Measurements from ENCODE around the gene EHBP1L1. TPM values are rescaled to one million over a fixed set of nuclear protein-coding genes. Genes with fewer than 3 reads are reported as not detected.

The EHBP1L1 gene
- polyA plus RNA-seq, 2 of the 4 experiments (the other 2 are of a cell fraction) = 11.6 to 43.8 TPM

- 88% methylated on average over 32 of the region's 60 CpGs for WGBS (ENCODE audit: missing lambda C conversion rate)
- CTCF ChIA-PET = interaction anchor here (0.9 to 15.3 kb wide), 19 partner anchors 9 to 152 kb away, joined by 3 to 393 read pairs (median 11); partner anchors contain the start of genes EHBP1L1, FAM89B, KCNK7 and LTBP3
- peak overlapping the region; percentile 73 for H3K4me2 ChIP-seq
- H3K4me3 ChIP-seq = peak overlapping the region; percentile 32
- peak overlapping the region; percentile 66 to 88; a peak in 4 of 6 replicates for H3K27ac ChIP-seq
- peaks cover 10% of the 10 kb centered on the region for H3K4me1 ChIP-seq
- POLR2A ChIA-PET = interaction anchor here (4.5 kb wide), 1 partner anchor 31 kb away, joined by 23 read pairs; the partner anchor contains the start of gene ZNRD2
- TF ChIP-seq NPAS2 (CRISPR knock-in tag; IDR thresholded peaks at IDR 0.05; ENCODE audit: borderline replicate concordance) (no peak), FOSL2 (IDR thresholded peaks at IDR 0.05) (no peak), FOSL2 (CRISPR knock-in tag; IDR thresholded peaks at IDR 0.05) (no peak), EHF (CRISPR knock-in tag; IDR thresholded peaks at IDR 0.05) (no peak), PHF8 (IDR thresholded peaks at IDR 0.05; ENCODE audit: borderline replicate concordance, low read depth) (no peak), CEBPB (IDR thresholded peaks at IDR 0.05) (no peak), ATOH8 (CRISPR knock-in tag; IDR thresholded peaks at IDR 0.05; ENCODE audit: low read depth) (no peak), RCOR1 (IDR thresholded peaks at IDR 0.05; ENCODE audit: low read depth, low read length) (no peak), HDAC2 (IDR thresholded peaks at IDR 0.05) (no peak), ZSCAN20 (CRISPR knock-in tag; IDR thresholded peaks at IDR 0.05) (no peak), RFX5 (IDR thresholded peaks at IDR 0.05) (no peak), CHD2 (IDR thresholded peaks at IDR 0.05; ENCODE audit: low read length, partially characterized antibody) (no peak), HOXB5 (CRISPR knock-in tag; IDR thresholded peaks at IDR 0.05) (no peak), POLR2A (IDR thresholded peaks at IDR 0.05; ENCODE audit: low read length) (no peak)
- H3K9me3 ChIP-seq = no peaks in the 10 kb centered on the region
- ATAC-seq (peak; percentile 1 to 61; a peak in 4 of 6 replicates), FAIRE-seq (no peak), DNase-seq (ENCODE audit: low read depth in 1 of 2, low spot score in 1 of 2) (no peak)
These were observed 36.0 kb upstream of the EHBP1L1 start for GRCh38 chr11:65539744-65540289.

DNA sequence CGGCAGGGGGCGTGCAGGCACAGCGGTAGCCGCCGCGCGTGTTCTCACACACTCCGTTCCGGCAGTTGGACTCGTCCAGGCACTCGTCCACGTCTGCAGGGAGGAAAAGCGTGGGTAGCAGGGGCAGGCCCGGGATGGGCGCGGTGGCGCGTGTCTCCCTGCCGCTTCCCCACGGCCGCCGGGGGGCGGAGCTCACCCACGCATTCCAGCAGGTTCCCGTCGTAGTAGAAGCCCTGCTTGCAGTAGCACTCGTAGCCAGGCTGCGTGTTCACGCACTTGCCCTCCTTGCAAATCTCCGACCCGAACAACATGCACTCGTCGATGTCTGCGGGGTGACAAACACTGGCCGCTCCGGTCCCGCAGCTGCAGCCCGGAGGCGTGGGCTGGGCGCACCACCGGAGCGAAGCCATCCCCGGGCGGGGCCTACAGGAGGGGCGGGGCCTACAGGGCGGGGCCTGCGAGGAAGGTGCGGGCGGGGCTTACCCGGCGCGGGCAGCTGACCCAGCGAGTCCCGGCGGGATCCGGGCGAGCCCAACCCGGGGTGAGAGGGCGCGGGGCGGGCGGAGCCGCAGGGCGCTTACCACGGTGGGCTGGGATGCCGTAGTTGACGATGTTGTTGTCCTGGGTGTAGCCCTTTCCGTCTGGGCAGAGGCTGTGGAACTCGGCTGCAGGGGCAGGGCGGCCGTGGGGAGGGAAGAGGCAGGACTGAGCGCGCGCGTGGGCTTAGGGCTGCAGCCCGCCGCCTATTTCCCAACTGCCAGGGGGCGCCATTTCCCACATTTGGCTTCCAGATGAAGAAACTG lies 35.4 kb upstream of the EHBP1L1 start:
- Histone ChIP-seq H3K4me1 (peaks cover 10% of the 10 kb centered on the region), H3K4me3 (peak overlapping the region; percentile 32), H3K4me2 (peak overlapping the region; percentile 73), H3K27ac (peak overlapping the region; percentile 66 to 88), H3K9me3 (no peaks in the 10 kb centered on the region)
- DNase-seq (ENCODE audit: low read depth in 1 of 2, low spot score in 1 of 2) = peak; percentile 90 to 91
- 10% methylated on average over 13 of the region's 78 CpGs for WGBS (ENCODE audit: missing lambda C conversion rate)
- CTCF ChIA-PET = interaction anchor here (0.7 to 15.3 kb wide), 28 partner anchors 9 to 211 kb away, joined by 3 to 393 read pairs (median 7); partner anchors contain the start of genes EHBP1L1, FAM89B, KCNK7 and LTBP3
- no peak for FAIRE-seq
- ATAC-seq = peak; percentile 69 to 88
- POLR2A ChIA-PET = interaction anchor here (0.7 to 4.5 kb wide), 4 partner anchors 9 to 30 kb away, joined by 3 to 23 read pairs (median 5); partner anchors contain the start of gene ZNRD2
- TF ChIP-seq BHLHE40 (IDR thresholded peaks at IDR 0.05; ENCODE audit: low read depth, low read length) (no peak), ZSCAN20 (CRISPR knock-in tag; IDR thresholded peaks at IDR 0.05) (no peak), ZC3H11A (IDR thresholded peaks at IDR 0.05) (no peak), TFCP2L1 (CRISPR knock-in tag; IDR thresholded peaks at IDR 0.05) (peak; percentile 52; the same call in 1 of the 2 replicates), ESRRA (IDR thresholded peaks at IDR 0.05; ENCODE audit: borderline replicate concordance, low read length) (no peak), JUNB (IDR thresholded peaks at IDR 0.05) (no peak), CEBPB (IDR thresholded peaks at IDR 0.05) (peak; percentile 15 to 65; a peak in 1 of 4 replicates), HEYL (CRISPR knock-in tag; IDR thresholded peaks at IDR 0.05) (no peak), ZNF302 (CRISPR knock-in tag; IDR thresholded peaks at IDR 0.05) (no peak), MAFK (IDR thresholded peaks at IDR 0.05; ENCODE audit: partially characterized antibody) (no peak), SMC3 (IDR thresholded peaks at IDR 0.05) (peak; percentile 88), FOSB (CRISPR knock-in tag; IDR thresholded peaks at IDR 0.05) (no peak), CHD2 (IDR thresholded peaks at IDR 0.05; ENCODE audit: low read length, partially characterized antibody) (no peak), RARB (CRISPR knock-in tag; IDR thresholded peaks at IDR 0.05) (no peak), ZFP36 (IDR thresholded peaks at IDR 0.05; ENCODE audit: borderline replicate concordance, partially characterized antibody) (no peak), SREBF2 (IDR thresholded peaks at IDR 0.05) (no peak), ATOH8 (CRISPR knock-in tag; IDR thresholded peaks at IDR 0.05; ENCODE audit: low read depth) (no peak), CBX8 (IDR thresholded peaks at IDR 0.05) (no peak), ELK1 (IDR thresholded peaks at IDR 0.05; ENCODE audit: low read depth, low read length) (no peak), POLR2A (IDR thresholded peaks at IDR 0.05; ENCODE audit: low read length) (peak; percentile 54), GATA3 (IDR thresholded peaks at IDR 0.05; ENCODE audit: borderline replicate concordance) (peak; percentile 10; the same call in 1 of the 2 replicates), RAD21 (conservative IDR thresholded peaks at IDR 0.05 in 1 of 2, IDR thresholded peaks at IDR 0.05 in 1 of 2) (peak; percentile 82 to 86), MYC (IDR thresholded peaks at IDR 0.05; ENCODE audit: borderline replicate concordance, low read length) (no peak), NR3C1 (IDR thresholded peaks at IDR 0.05) (no peak)
- TF ChIP-seq, protein P1, sequence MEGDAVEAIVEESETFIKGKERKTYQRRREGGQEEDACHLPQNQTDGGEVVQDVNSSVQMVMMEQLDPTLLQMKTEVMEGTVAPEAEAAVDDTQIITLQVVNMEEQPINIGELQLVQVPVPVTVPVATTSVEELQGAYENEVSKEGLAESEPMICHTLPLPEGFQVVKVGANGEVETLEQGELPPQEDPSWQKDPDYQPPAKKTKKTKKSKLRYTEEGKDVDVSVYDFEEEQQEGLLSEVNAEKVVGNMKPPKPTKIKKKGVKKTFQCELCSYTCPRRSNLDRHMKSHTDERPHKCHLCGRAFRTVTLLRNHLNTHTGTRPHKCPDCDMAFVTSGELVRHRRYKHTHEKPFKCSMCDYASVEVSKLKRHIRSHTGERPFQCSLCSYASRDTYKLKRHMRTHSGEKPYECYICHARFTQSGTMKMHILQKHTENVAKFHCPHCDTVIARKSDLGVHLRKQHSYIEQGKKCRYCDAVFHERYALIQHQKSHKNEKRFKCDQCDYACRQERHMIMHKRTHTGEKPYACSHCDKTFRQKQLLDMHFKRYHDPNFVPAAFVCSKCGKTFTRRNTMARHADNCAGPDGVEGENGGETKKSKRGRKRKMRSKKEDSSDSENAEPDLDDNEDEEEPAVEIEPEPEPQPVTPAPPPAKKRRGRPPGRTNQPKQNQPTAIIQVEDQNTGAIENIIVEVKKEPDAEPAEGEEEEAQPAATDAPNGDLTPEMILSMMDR (IDR thresholded peaks at IDR 0.05) = peak; percentile 82

Measured in A549 (cell line).